Tibial artery (tissue), 4 donors: ENCODE measurements around the gene CLP1.
A peak's percentile ranks its signal among the peaks of the same experiment; 100 is the strongest.

Experiments used
- DNase-seq, 2 donors: peaks; one replicate each; pipeline ENCODE4 v3.0.0-alpha.2; 2019
- H3K27ac ChIP-seq, 2 donors: fragments of 200-600 bp; sonication (generic) in 1 of 2; 1 replicate in 1 of 2; 2 replicates in 1 of 2; pipeline ENCODE4 v1.5.1; 2018 to 2019; ENCODE audit warnings: mild to moderate bottlenecking in 1 of 2
- H3K27me3 ChIP-seq, 2 donors: fragments of 200-600 bp; sonication (generic) in 1 of 2; one replicate each; pipeline versions ENCODE4 v1.5.1 to v1.6.0; 2016 to 2019
- H3K36me3 ChIP-seq, 3 donors: fragments of 200-600 bp; sonication (generic) in 2 of 3; one replicate each; pipeline ENCODE4 v1.5.1; 2016 to 2019; ENCODE audit warnings: mild to moderate bottlenecking in 2 of 3
- H3K4me1 ChIP-seq, 4 donors: fragments of 200-600 bp; sonication (generic) in 2 of 4; 1 replicate in 3 of 4; 2 replicates in 1 of 4; pipeline ENCODE4 v1.5.1; 2016 to 2019
- H3K4me3 ChIP-seq, 2 donors: fragments of 200-600 bp; sonication (generic) in 1 of 2; 1 replicate in 1 of 2; 2 replicates in 1 of 2; pipeline ENCODE4 v1.5.1; 2018 to 2019; ENCODE audit warnings: mild to moderate bottlenecking in 2 of 2
- H3K9me3 ChIP-seq, 3 donors: fragments of 200-600 bp; sonication (generic) in 1 of 3; one replicate each; pipeline ENCODE4 v1.5.1; 2016 to 2019
- intact Hi-C: fragments of 100-400 bp; cut with DNase I; formaldehyde crosslinking; loops from one replicate; pipeline ENCODE4 v1.15.0; 2023; ENCODE audit warnings: low total_unique reads
- TF ChIP-seq, protein P1 (sequence below), 2 experiments: fragments of 200-600 bp in 1 of 2; fragments of 450-650 bp in 1 of 2; IDR thresholded peaks; one replicate each; pipeline ENCODE4 v1.5.1; 2017 to 2019; ENCODE audit warnings: antibody characterized with exemption in 2 of 2, mild to moderate bottlenecking in 1 of 2, moderate library complexity in 1 of 2

CLP1 gene

DNA sequence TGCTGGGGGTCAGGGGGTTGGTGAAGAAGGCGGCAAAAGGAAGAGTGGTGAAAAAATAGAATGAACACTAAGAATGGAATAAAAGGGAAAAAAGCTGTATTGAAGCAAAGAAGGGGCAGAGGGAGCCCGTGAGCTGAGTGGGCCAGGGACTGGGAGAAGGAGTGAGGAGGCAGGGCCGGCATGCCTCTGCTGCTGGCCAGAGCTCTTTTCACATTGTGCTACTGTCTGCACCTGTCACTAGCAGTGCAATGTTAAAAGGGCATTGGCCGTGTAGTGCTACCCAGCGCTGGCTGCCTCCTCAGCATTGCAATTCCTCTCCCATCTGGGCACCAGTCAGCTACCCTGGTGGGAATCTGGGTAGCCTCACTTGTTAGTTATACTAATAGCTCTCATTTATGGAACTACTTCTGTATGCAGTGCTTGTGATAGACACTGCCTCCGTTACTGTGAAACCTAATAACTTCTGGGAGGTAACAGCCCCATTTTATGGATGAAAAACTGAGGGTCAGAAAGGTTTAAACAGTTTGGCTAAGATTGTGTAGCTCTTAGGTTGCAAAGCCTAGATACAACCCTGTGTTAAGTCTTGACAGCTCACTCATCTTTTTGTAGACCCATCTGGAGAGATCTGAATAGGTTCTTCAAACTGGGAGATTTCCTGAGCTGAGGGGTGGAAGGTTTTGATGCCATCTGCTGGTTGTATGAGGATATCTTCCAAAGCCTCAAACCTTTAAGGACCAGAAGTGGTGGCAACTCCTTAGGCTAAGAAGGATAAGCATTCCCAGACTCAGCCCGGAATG lies 16.4 kb upstream of the CLP1 start:
- Histone ChIP-seq H3K9me3 (no peaks in the 10 kb centered on the region), H3K27me3 (peaks cover 0 to 6% of the 10 kb centered on the region in 2 donors), H3K27ac (no peak overlapping the region), H3K4me3 (no peak overlapping the region), H3K36me3 (no peaks in the 10 kb centered on the region), H3K4me1 (peaks cover 3 to 50% (median 43%) of the 10 kb centered on the region in 4 donors)
- TF ChIP-seq, protein P1, sequence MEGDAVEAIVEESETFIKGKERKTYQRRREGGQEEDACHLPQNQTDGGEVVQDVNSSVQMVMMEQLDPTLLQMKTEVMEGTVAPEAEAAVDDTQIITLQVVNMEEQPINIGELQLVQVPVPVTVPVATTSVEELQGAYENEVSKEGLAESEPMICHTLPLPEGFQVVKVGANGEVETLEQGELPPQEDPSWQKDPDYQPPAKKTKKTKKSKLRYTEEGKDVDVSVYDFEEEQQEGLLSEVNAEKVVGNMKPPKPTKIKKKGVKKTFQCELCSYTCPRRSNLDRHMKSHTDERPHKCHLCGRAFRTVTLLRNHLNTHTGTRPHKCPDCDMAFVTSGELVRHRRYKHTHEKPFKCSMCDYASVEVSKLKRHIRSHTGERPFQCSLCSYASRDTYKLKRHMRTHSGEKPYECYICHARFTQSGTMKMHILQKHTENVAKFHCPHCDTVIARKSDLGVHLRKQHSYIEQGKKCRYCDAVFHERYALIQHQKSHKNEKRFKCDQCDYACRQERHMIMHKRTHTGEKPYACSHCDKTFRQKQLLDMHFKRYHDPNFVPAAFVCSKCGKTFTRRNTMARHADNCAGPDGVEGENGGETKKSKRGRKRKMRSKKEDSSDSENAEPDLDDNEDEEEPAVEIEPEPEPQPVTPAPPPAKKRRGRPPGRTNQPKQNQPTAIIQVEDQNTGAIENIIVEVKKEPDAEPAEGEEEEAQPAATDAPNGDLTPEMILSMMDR (IDR thresholded peaks at IDR 0.05), result peak; percentile 44 to 51
- no peak for DNase-seq
- intact Hi-C loops, result loop anchor here (2.0 to 10.0 kb wide), 3 partner anchors 72 to 186 kb away; no protein-coding TSS in a partner anchor

GRCh38 chr11:57643802-57644201 lies 13.8 kb upstream of the CLP1 start:
- H3K27me3 ChIP-seq, result peaks cover 0 to 32% of the 10 kb centered on the region in 2 donors
- TF ChIP-seq, protein P1 (IDR thresholded peaks at IDR 0.05), result no peak
- H3K9me3 ChIP-seq, result no peaks in the 10 kb centered on the region
- no peak overlapping the region for H3K4me3 ChIP-seq
- intact Hi-C loops, result loop anchor here (10.0 kb wide), 2 partner anchors 149 to 189 kb away; no protein-coding TSS in a partner anchor
- H3K27ac ChIP-seq, result no peak overlapping the region
- DNase-seq, result no peak
- H3K4me1 ChIP-seq, result peaks cover 3 to 67% (median 49%) of the 10 kb centered on the region in 4 donors
- no peaks in the 10 kb centered on the region for H3K36me3 ChIP-seq

DNA sequence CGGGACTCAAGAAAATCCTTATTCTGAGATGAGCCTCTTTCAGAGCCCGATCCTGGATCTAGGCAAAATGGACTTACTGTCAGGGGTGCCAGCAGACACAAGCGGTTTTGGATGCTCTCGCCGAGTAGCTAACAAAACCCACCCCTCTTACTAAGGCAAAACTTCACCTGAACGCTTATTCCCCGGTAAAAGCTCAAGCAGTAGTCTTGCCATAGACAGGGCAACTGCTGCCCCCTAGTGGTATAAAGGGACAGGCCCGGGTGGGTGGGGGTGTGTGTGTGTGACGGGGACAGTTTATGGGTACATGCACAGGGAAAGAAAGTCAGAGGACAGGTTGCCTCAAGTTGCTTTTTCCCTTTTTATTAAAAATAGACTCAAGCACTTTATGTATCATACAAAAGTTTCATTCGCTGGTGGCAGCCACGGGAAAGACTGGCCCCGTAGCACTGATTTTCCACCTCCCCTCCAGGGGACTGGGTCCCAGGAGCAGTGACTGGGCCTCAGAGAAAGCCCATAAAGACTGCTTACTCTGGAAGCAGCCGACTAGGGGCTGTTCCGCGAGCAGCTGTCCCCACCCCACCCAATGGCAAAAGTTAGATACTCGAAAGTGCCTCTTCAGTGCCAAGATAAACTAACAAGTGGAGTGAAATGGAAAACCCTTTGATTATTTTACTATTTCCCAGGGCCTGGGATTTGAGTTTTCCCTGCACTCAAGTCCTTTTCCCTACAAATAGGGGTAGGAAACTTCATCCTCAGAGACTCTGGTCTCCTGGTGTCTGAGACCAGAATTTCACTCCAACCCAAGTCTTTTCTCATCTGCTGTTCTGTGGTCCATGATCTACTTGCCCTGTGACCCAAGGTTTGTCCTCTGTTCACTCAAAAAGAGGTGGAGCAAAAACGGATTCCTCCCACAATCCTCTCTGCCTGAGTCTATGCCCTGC lies 12.5 kb upstream of the CLP1 start:
- Histone ChIP-seq H3K36me3 (no peaks in the 10 kb centered on the region), H3K9me3 (no peaks in the 10 kb centered on the region), H3K27ac (peak overlapping the region; percentile 13 to 46), H3K4me3 (no peak overlapping the region), H3K27me3 (peaks cover 0 to 39% of the 10 kb centered on the region in 2 donors), H3K4me1 (peaks cover 0 to 67% (median 49%) of the 10 kb centered on the region in 4 donors)
- TF ChIP-seq, protein P1 (IDR thresholded peaks at IDR 0.05), result peak; percentile 72 to 90
- intact Hi-C loops, result loop anchor here (10.0 kb wide), 2 partner anchors 150 to 190 kb away; no protein-coding TSS in a partner anchor
- DNase-seq, result peak; percentile 87

- peaks cover 0 to 43% of the 10 kb centered on the region in 2 donors for H3K27me3 ChIP-seq
- intact Hi-C loops, result loop anchor here (10.0 kb wide), 2 partner anchors 151 to 191 kb away; no protein-coding TSS in a partner anchor
Observed at GRCh38 chr11:57645689-57646085, 11.9 kb upstream of the CLP1 start.

More at GRCh38 chr11:57645689-57646085, 11.9 kb upstream of the CLP1 start:
- H3K36me3 ChIP-seq, result no peaks in the 10 kb centered on the region
- no peaks in the 10 kb centered on the region for H3K9me3 ChIP-seq
- H3K4me3 ChIP-seq, result no peak overlapping the region
- peaks cover 0 to 63% (median 47%) of the 10 kb centered on the region in 4 donors for H3K4me1 ChIP-seq
- TF ChIP-seq, protein P1 (IDR thresholded peaks at IDR 0.05), result no peak
- H3K27ac ChIP-seq, result no peak overlapping the region
- no peak for DNase-seq
